IMR-90 (cell line): Measurements from ENCODE around the gene MAN2A2. TPM values are rescaled to one million over a fixed set of nuclear protein-coding genes. Genes with fewer than 3 reads are reported as not detected.

Experiments used
- ATAC-seq: fragments of 200-7000 bp; cut with Tn5 transposase; 2 replicates; pipeline ENCODE4 v1.9.1; 2020; ENCODE audit warnings: low read depth, mild to moderate bottlenecking, moderate library complexity
- BruUV-seq: library from RNA; stranded (reverse); fragments of 400-500 nt; replicated peaks from 2 replicates; lab custom pipeline; 2021; lab: Mats Ljungman, UMichigan
- CTCF ChIA-PET: fragments of 300-600 bp; formaldehyde crosslinking; extraction: SDS; loops from one replicate; lab custom pipeline; 2021; ENCODE audit warnings: antibody characterized with exemption; lab: Yijun Ruan, JAX
- POLR2A ChIA-PET: fragments of 300-600 bp; sonication (Branson Sonifier 250); formaldehyde crosslinking; loops from one replicate; lab custom pipeline; 2022; ENCODE audit warnings: antibody characterized with exemption; ENCODE audit not compliant: unreplicated experiment; lab: Charles Lee
- DNase-seq: peaks from one replicate; pipeline ENCODE4 v3.0.0; 2013
- H2AFZ ChIP-seq: replicated peaks from 2 replicates; pipeline ENCODE3; 2013; ENCODE audit warnings: low read length, mild to moderate bottlenecking; ENCODE audit not compliant: poor library complexity
- H2AK5ac ChIP-seq: 2 replicates; pipeline ENCODE4 v1.6.1; 2013; ENCODE audit warnings: low read depth, low read length, inconsistent platforms
- H2AK9ac ChIP-seq: replicated peaks from 2 replicates; pipeline ENCODE3; 2013; ENCODE audit warnings: mild to moderate bottlenecking, low read depth, low read length, moderate library complexity; ENCODE audit not compliant: poor library complexity
- H2BK120ac ChIP-seq: 2 replicates; pipeline ENCODE4 v1.6.1; 2013; ENCODE audit warnings: low read depth, low read length, inconsistent platforms
- H2BK15ac ChIP-seq: 3 replicates; pipeline ENCODE4 v1.6.1; 2013; ENCODE audit warnings: low read depth, low read length, inconsistent platforms
- H2BK20ac ChIP-seq: 2 replicates; pipeline ENCODE4 v1.6.1; 2013; ENCODE audit warnings: low read depth, mild to moderate bottlenecking, inconsistent platforms, low read length, moderate library complexity
- H2BK5ac ChIP-seq: 2 replicates; pipeline ENCODE4 v1.6.1; 2013; ENCODE audit warnings: mild to moderate bottlenecking, low read depth, low read length, inconsistent platforms; ENCODE audit not compliant: poor library complexity, severe bottlenecking
- H3K14ac ChIP-seq: replicated peaks from 2 replicates; pipeline ENCODE4 v1.6.1; 2013; ENCODE audit warnings: low read depth, low read length, inconsistent platforms
- H3K18ac ChIP-seq: 2 replicates; pipeline ENCODE4 v1.6.1; 2013; ENCODE audit warnings: low read depth, low read length, control low read depth
- H3K23ac ChIP-seq: 2 replicates; pipeline ENCODE4 v1.6.1; 2013; ENCODE audit warnings: low read depth, low read length, inconsistent platforms
- H3K27ac ChIP-seq: 2 replicates; pipeline ENCODE4 v1.5.1; 2013; ENCODE audit warnings: mild to moderate bottlenecking, control low read depth, low read length; ENCODE audit not compliant: insufficient read depth
- H3K27me3 ChIP-seq: 2 replicates; pipeline ENCODE4 v1.6.1; 2013; ENCODE audit warnings: low read length; ENCODE audit not compliant: control insufficient read depth, insufficient read depth
- H3K36me3 ChIP-seq: 2 replicates; pipeline ENCODE4 v1.6.1; 2013; ENCODE audit warnings: low read length, mixed read lengths; ENCODE audit not compliant: control insufficient read depth, insufficient read depth
- H3K4ac ChIP-seq: 2 replicates; pipeline ENCODE4 v1.6.1; 2013; ENCODE audit warnings: low read depth, low read length, inconsistent platforms
- H3K4me1 ChIP-seq: 2 replicates; pipeline ENCODE4 v1.6.1; 2013; ENCODE audit warnings: low read length, mixed read lengths; ENCODE audit not compliant: control insufficient read depth, insufficient read depth
- H3K4me2 ChIP-seq: 2 replicates; pipeline ENCODE4 v1.6.1; 2013; ENCODE audit warnings: low read depth, mild to moderate bottlenecking, control low read depth, low read length, moderate library complexity
- H3K4me3 ChIP-seq: 2 replicates; pipeline ENCODE4 v1.5.1; 2013; ENCODE audit warnings: low read depth, mild to moderate bottlenecking, control low read depth, low read length, moderate library complexity; ENCODE audit not compliant: insufficient read depth
- H3K56ac ChIP-seq: 2 replicates; pipeline ENCODE4 v1.6.1; 2013; ENCODE audit warnings: low read length, inconsistent platforms; ENCODE audit not compliant: insufficient read depth; ENCODE audit errors: extremely low read depth
- H3K79me1 ChIP-seq, 2 experiments: 2 replicates each; pipeline ENCODE4 v1.6.1; 2013; ENCODE audit warnings: low read length in 2 of 2, inconsistent platforms in 1 of 2, low read depth in 1 of 2
- H3K9ac ChIP-seq: 2 replicates; pipeline ENCODE4 v1.6.1; 2013; ENCODE audit warnings: low read depth, low read length, control low read depth
- H3K9me1 ChIP-seq: 2 replicates; pipeline ENCODE4 v1.6.1; 2013; ENCODE audit warnings: low read length, inconsistent platforms; ENCODE audit not compliant: insufficient read depth
- H3K9me3 ChIP-seq: 2 replicates; pipeline ENCODE4 v1.6.1; 2013; ENCODE audit warnings: low read length; ENCODE audit not compliant: control insufficient read depth, insufficient read depth
- H4K20me1 ChIP-seq: 2 replicates; pipeline ENCODE4 v1.6.1; 2013; ENCODE audit warnings: low read length, inconsistent platforms; ENCODE audit not compliant: insufficient read depth
- H4K5ac ChIP-seq: 2 replicates; pipeline ENCODE4 v1.6.1; 2013; ENCODE audit warnings: mild to moderate bottlenecking, low read depth, low read length, control low read depth
- H4K8ac ChIP-seq, 2 experiments: 2 replicates each; pipeline ENCODE4 v1.6.1; 2013; ENCODE audit warnings: low read depth in 2 of 2, low read length in 2 of 2, control low read depth in 1 of 2, inconsistent platforms in 1 of 2
- H4K91ac ChIP-seq: 2 replicates; pipeline ENCODE4 v1.6.1; 2013; ENCODE audit warnings: low read depth, low read length, inconsistent platforms; ENCODE audit not compliant: insufficient read depth
- BHLHE40 ChIP-seq: fragments of 150-350 bp; IDR thresholded peaks from 2 replicates; pipeline ENCODE4 v1.6.1; 2016; ENCODE audit warnings: mild to moderate bottlenecking, low read depth, low read length
- CEBPB ChIP-seq: IDR thresholded peaks from 2 replicates; pipeline ENCODE4 v1.6.1; 2012; ENCODE audit warnings: low read depth, low read length, improper control_type of control experiment
- CHD1 ChIP-seq: IDR thresholded peaks from 2 replicates; pipeline ENCODE4 v1.6.1; 2012; ENCODE audit warnings: low read depth, low read length, improper control_type of control experiment
- CTCF ChIP-seq: conservative IDR thresholded peaks from 2 replicates; pipeline ENCODE4 v1.5.1; 2012; ENCODE audit warnings: mild to moderate bottlenecking, low read depth, low read length, improper control_type of control experiment
- FOS ChIP-seq: fragments of 150-350 bp; IDR thresholded peaks from 2 replicates; pipeline ENCODE4 v1.6.1; 2016; ENCODE audit warnings: low read depth, low read length
- MAFK ChIP-seq: IDR thresholded peaks from 2 replicates; pipeline ENCODE4 v1.6.1; 2012; ENCODE audit warnings: low read depth, low read length, improper control_type of control experiment
- MAZ ChIP-seq: IDR thresholded peaks from 2 replicates; pipeline ENCODE4 v1.6.1; 2012; ENCODE audit warnings: low read depth, mild to moderate bottlenecking, low read length, improper control_type of control experiment, moderate library complexity, borderline replicate concordance
- MXI1 ChIP-seq: IDR thresholded peaks from 2 replicates; pipeline ENCODE4 v1.6.1; 2012; ENCODE audit warnings: low read depth, mild to moderate bottlenecking, low read length, moderate library complexity, borderline replicate concordance
- NFE2L2 ChIP-seq: fragments of 150-350 bp; IDR thresholded peaks from 2 replicates; pipeline ENCODE4 v1.6.1; 2016; ENCODE audit warnings: low read depth, mild to moderate bottlenecking, low read length
- POLR2A ChIP-seq: IDR thresholded peaks from 2 replicates; pipeline ENCODE4 v1.6.1; 2012; ENCODE audit warnings: mild to moderate bottlenecking, low read depth, low read length
- RAD21 ChIP-seq: IDR thresholded peaks from 2 replicates; pipeline ENCODE4 v1.6.1; 2012; ENCODE audit warnings: low read length, improper control_type of control experiment
- RCOR1 ChIP-seq: IDR thresholded peaks from 2 replicates; pipeline ENCODE4 v1.6.1; 2012; ENCODE audit warnings: mild to moderate bottlenecking, low read length, improper control_type of control experiment; ENCODE audit not compliant: insufficient replicate concordance
- RFX5 ChIP-seq: IDR thresholded peaks from 2 replicates; pipeline ENCODE4 v1.8.0; 2012; ENCODE audit warnings: low read depth, mild to moderate bottlenecking, low read length, moderate library complexity
- SMC3 ChIP-seq: fragments of 150-350 bp; IDR thresholded peaks from 2 replicates; pipeline ENCODE4 v1.6.1; 2016; ENCODE audit warnings: low read depth, mild to moderate bottlenecking, antibody characterized with exemption, low read length, moderate library complexity
- USF2 ChIP-seq: fragments of 150-350 bp; IDR thresholded peaks from 2 replicates; pipeline ENCODE4 v1.6.1; 2017; ENCODE audit warnings: mild to moderate bottlenecking, antibody characterized with exemption, low read length, low read depth
- WGBS, 2 experiments: methylation state at CpG; one replicate each; pipeline versions ENCODE4 v1.1.5 to v1.1.7; 2013; ENCODE audit warnings: missing lambda C conversion rate in 2 of 2; ENCODE audit not compliant: insufficient read length in 1 of 2; ENCODE audit errors: extremely low coverage in 2 of 2; 5-methylcytosine and 5-hydroxymethylcytosine counted together
- dilution Hi-C: fragments of 300-500 bp; cut with HindIII; formaldehyde crosslinking; loops from one replicate; pipeline ENCODE4 v1.14.3; 2018; ENCODE audit warnings: low sequenced_read_pairs; ENCODE audit not compliant: unreplicated experiment
- in situ Hi-C: fragments of 300-500 bp; cut with MboI; formaldehyde crosslinking; loops from 3 replicates; pipeline ENCODE4 v1.14.3; 2019; ENCODE audit warnings: low sequenced_read_pairs, inconsistent platforms, mixed read lengths
- intact Hi-C: fragments of 100-400 bp; cut with micrococcal nuclease; formaldehyde crosslinking; loops from 2 replicates; pipeline ENCODE4 v1.10.0; 2022
- polyA plus RNA-seq, 3 experiments: library from polyadenylated mRNA; depleted of rRNA; stranded (reverse); fragments of >200 nt; gene quantifications; 2 replicates each; pipeline ENCODE4 v1.2.3, GENCODE V29; 2012; ENCODE audit warnings: low replicate concordance in 1 of 3
- total RNA-seq: library from RNA; depleted of rRNA; stranded (reverse); fragments of >200 nt; gene quantifications from 2 replicates; pipeline ENCODE4 v1.2.3, GENCODE V29; 2012
- TF ChIP-seq, protein P1 (sequence below): fragments of 150-350 bp; IDR thresholded peaks from 2 replicates; pipeline ENCODE4 v1.6.1; 2016; ENCODE audit warnings: low read depth, mild to moderate bottlenecking, low read length, moderate library complexity, borderline replicate concordance

The MAN2A2 gene
- total and polyA plus RNA-seq, 2 of the 4 experiments (the other 2 are of a cell fraction): 3.4 to 52.5 TPM

GRCh38 chr15:90864507-90864906, 38.6 kb upstream of the MAN2A2 start:
- no peak overlapping the region for H4K91ac ChIP-seq
- H2BK120ac ChIP-seq: no peak overlapping the region
- H2AFZ ChIP-seq: no peak overlapping the region
- no peak overlapping the region for H4K5ac ChIP-seq
- H3K4me1 ChIP-seq: peaks cover 8% of the 10 kb centered on the region
- H3K23ac ChIP-seq: no peak overlapping the region
- in situ Hi-C loops: no loop called here
- ATAC-seq (no peak), DNase-seq (no peak)
- no TSS peak for BruUV-seq
- no peak overlapping the region for H2AK5ac ChIP-seq
- no peak overlapping the region for H3K9ac ChIP-seq
- dilution Hi-C loops: no loop called here
- WGBS, 2 experiments: 90% methylated on average over 3 of the region's 10 CpGs; no CpG with 5 or more reads in 1 of the 2 experiments
- no peaks in the 10 kb centered on the region for H3K36me3 ChIP-seq
- H4K8ac ChIP-seq: no peak overlapping the region
- no peaks in the 10 kb centered on the region for H3K9me3 ChIP-seq
- ChIA-PET CTCF (no interaction called here), POLR2A (no interaction called here)
- no peak overlapping the region for H3K4me2 ChIP-seq
- H3K27ac ChIP-seq: no peak overlapping the region
- intact Hi-C loops: no loop called here
- H3K27me3 ChIP-seq: no peaks in the 10 kb centered on the region; the same call in 1 of the 2 replicates
- no peak overlapping the region for H3K14ac ChIP-seq
- H3K4me3 ChIP-seq: no peak overlapping the region
- H2BK20ac ChIP-seq: no peak overlapping the region
- H2BK5ac ChIP-seq: no peak overlapping the region
- H2BK15ac ChIP-seq: no peak overlapping the region
- H3K18ac ChIP-seq: no peak overlapping the region
- H3K56ac ChIP-seq: no peak overlapping the region
- no peaks in the 10 kb centered on the region for H4K20me1 ChIP-seq
- no peak for TF ChIP-seq SMC3
- no peak for TF ChIP-seq NFE2L2
- no peak for TF ChIP-seq RAD21
- TF ChIP-seq MAZ: no peak
- no peak for TF ChIP-seq MAFK
- TF ChIP-seq BHLHE40: no peak
- TF ChIP-seq FOS: no peak
- no peak for TF ChIP-seq CHD1
- no peak for TF ChIP-seq CTCF
- TF ChIP-seq POLR2A: no peak
- no peak for TF ChIP-seq CEBPB
- TF ChIP-seq USF2: no peak
- no peak for TF ChIP-seq RCOR1
- no peak for TF ChIP-seq MXI1
- no peak for TF ChIP-seq RFX5
- TF ChIP-seq, protein P1, sequence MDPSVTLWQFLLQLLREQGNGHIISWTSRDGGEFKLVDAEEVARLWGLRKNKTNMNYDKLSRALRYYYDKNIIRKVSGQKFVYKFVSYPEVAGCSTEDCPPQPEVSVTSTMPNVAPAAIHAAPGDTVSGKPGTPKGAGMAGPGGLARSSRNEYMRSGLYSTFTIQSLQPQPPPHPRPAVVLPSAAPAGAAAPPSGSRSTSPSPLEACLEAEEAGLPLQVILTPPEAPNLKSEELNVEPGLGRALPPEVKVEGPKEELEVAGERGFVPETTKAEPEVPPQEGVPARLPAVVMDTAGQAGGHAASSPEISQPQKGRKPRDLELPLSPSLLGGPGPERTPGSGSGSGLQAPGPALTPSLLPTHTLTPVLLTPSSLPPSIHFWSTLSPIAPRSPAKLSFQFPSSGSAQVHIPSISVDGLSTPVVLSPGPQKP: no peak
- H3K4ac ChIP-seq: no peak overlapping the region
- H3K79me1 ChIP-seq: 0 out of 4 replicates have a peak, but pooled peaks cover 0 to 3% of the 10 kb centered on the region in 2 experiments
- no peak overlapping the region for H2AK9ac ChIP-seq
- peaks cover 11% of the 10 kb centered on the region for H3K9me1 ChIP-seq
